ENCODE data around the gene TAF6.
A peak's percentile ranks its signal among the peaks of the same experiment; 100 is the strongest.

The TAF6 gene

DNA sequence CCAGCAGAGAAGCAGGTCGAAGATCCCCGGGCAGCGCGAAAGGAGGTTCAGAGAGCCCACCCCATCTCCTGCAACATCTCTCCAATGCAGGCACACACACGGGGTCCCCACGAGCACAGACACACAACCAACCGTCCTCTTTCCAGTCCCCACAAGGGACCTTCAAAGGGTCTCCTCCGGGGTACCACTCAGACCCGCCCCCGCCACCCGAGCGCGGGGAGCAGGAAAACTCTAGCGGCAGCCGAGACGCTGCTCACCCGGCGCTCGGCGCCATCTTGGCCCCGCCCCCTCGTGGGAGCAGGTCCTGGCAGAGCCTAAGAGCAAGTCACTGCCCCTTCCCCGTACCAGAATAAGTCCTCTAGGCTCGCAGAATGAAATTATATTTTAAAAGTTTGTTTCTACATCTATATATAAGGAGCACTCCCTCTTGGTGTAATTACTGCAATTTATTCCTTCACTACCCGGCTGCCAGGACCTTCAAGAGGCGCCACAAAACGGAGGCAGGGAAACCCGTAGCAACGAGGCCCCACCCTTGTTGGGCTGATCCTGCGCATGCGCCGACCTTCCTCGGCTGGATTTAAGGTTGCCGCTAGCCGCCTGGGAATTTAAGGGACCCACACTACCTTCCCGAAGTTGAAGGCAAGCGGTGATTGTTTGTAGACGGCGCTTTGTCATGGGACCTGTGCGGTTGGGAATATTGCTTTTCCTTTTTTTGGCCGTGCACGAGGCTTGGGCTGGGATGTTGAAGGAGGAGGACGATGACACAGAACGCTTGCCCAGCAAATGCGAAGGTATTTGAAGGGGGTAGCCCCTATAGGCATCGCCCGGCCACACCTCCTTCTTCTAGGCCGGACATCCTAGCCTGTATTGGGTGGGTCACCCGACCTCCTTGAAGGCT is at the start of gene TAF6, which contains the start of gene CNPY4:
TAF6 (minus strand) TSS at position 287 of the 898 bp plus-strand sequence. CDS start 5,149 bp downstream, outside the sequence.
CNPY4 (plus strand) TSS at position 563 of the 898 bp plus-strand sequence; CDS start at position 674, 111 bp downstream.
- peak; percentile 98 for DNase-seq (ENCODE audit: low spot score)

DNA sequence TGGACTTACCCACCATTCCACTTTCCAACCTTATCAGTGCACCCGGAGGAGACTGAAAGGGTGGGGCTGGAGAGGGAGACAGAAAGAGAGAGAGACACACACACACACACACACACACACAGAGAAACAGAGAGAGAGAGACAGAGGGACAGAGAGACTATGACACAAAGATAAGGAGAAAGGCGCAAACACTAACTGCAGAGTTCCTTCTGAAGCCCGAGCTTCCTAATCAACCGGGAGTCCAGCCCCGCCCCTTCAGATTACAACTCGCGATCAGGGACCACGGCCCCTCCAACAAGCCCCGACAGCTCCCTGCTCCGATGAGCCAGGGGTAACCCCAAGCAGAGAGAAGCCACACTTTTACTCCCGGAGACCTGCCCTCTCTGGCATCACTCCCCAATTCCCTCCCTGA is 48.8 kb upstream of the TAF6 start:
- DNase-seq (ENCODE audit: low spot score), result no peak

DNA sequence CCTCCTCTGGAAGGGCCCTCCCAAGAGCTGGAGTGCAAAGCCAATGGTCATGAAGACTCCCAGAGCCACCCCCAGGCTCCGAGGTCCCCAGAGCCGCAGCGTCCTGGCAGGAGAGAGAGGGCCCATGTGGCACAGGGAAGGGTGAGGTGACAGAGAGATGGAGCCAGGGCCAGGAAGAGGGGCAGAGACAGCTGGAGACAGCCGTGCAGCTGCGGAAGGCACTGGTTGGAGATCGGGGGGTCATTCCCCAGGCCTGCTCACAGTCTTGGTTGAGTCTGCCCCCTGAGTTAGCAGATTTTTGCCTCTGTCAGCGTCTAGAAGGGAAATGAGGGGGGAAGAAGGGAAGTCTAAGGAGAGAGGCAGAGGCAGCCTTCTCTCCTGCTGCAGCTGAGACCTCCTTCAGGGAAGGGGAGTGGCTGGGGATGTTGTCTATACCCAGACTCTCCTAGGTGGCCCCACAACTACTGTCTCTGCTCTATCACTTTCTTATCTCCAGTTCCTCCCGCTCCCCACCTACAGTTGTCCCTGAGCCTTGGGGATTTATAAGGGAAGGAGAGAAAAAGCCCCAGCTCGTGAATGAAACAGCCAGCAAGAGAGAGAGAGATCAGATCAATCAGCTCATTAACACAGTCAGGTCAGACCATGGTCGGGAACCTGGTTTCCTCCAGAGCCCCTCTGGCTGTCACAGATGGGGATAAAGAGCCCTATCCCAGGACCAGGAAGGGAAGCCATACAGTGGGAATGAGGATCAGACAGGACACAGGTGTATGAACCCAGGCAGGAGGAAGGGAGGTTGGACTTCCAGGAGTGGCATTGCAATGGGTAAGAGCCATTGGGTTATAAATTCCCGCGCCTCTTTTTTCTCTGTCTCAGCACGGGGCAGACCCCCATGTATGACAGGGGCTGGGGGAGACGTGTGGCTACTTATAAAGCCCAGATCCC is 48.1 kb upstream of the TAF6 start:
- no peak for DNase-seq (ENCODE audit: low spot score)

DNA sequence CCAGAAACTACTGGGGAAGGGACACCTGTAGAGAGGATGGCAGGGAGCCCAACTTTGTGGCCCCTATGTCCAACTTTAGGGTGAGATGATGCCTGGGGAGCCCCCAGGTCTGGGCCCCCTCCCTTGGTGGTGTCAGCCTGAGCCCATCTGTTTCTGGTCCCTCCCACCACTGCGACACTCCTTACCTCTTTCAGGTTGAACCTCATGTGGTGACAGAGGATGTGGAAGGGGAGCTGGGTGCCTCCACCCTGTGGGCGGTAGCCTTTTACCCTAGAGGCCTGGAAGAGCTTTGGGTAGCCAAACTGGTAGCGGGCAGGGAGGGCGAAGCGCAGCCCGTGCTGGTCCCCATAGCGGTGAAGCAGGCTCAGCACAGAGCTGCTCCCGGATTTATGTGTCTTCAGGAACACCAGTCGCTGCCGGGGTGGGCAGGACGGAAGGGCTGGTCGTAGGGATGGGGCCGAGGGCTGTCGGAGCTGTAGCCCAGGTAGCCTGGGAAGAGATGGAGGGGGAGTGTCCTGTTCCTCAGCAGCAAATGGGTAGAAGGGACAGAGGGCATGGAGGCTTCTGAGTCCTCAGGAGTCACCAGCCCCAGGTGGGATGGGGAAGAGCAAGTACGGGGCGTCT is 47.3 kb upstream of the TAF6 start:
- no peak for DNase-seq (ENCODE audit: low spot score)

DNA sequence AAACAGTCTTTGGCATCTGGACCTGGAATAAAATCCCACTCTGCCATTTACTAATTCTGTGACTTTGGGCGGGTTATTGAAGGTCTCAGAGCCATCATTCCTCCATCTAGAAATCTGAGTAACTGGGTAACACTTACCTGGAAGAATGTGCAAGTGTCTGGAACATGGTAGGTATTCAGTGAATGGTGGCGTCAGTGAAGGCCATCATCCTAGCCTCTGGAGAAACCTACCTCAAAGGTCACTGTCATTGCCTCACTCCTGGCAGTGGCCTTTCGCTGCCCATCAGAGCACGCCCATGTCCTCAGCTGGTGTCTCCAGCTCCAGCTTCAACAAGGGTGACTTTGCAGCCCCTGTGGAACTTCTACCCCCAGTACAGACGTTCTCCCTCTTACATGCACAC is 44.7 kb upstream of the TAF6 start:
- no peak for DNase-seq (ENCODE audit: low spot score)

DNA sequence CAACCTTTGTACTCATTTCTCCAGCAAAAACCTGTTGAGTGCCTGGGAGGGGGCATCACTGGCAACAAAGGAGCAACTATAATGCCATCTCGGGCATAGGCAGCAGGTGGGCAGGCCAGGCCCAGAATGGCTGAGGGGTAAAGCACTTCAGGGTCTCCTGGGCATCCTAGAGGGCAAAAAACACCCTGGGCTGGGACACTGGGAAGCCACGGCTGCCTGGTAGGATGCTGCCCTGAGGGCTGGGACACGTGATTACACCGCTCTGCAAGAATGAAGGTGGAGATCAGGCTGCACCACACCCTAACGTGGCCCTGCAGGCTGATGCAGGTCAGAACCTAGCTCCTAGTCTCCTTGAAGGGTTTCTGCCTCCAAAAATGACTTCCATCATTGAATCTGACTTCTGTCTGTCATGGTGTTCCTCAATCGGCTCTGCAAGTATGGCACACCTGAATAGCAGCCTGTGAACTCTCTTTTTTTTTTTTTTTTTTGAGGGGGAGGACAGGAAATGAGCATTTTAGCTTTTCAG is 43.9 kb upstream of the TAF6 start:
- DNase-seq (ENCODE audit: low spot score), result no peak

DNA sequence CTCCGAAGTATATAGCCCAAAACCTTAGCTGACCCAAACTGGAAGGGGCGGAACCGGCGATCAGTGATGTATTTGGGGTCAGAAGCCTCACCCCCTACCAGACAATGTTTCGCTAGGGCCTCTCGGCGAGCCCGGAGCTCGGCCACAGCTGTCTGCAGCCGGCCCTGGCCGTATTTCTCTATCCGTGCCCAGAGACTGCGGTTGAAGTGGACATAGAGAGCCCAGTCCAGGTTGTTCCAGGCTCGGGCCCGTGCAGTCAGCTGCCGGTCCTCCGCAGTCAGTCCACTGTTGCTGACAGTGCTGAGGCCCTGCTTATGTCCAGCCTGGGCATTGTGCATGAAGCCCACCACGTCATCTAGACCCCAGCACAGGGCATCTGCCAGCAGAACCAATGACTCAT is 40.9 kb upstream of the TAF6 start:
- no peak for DNase-seq (ENCODE audit: low spot score)

DNA sequence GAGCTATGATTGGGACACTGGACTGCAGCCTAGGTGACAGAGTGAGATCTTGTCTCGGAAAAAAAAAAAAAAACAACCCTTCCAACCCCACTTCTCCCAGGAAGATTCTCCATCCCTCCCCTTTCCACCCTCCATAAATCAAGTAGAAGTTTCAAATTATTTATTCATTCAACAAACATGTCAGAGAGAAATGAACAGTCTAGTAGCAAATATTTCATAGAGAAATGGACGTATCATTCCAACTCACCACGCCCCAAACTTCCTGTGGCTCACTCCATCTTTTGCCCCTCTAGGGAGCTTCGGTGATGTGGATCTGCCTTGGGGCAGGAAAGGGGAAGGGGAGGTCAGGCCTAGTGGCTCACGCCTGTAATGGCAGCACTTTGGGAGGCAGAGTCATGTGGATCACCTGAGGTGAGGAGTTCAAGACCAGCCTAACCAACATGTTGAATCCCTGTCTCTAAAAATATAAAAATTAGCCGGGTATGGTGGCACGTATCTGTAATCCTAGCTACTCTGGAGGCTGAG is 40.0 kb upstream of the TAF6 start:
- no peak for DNase-seq (ENCODE audit: low spot score)

DNA sequence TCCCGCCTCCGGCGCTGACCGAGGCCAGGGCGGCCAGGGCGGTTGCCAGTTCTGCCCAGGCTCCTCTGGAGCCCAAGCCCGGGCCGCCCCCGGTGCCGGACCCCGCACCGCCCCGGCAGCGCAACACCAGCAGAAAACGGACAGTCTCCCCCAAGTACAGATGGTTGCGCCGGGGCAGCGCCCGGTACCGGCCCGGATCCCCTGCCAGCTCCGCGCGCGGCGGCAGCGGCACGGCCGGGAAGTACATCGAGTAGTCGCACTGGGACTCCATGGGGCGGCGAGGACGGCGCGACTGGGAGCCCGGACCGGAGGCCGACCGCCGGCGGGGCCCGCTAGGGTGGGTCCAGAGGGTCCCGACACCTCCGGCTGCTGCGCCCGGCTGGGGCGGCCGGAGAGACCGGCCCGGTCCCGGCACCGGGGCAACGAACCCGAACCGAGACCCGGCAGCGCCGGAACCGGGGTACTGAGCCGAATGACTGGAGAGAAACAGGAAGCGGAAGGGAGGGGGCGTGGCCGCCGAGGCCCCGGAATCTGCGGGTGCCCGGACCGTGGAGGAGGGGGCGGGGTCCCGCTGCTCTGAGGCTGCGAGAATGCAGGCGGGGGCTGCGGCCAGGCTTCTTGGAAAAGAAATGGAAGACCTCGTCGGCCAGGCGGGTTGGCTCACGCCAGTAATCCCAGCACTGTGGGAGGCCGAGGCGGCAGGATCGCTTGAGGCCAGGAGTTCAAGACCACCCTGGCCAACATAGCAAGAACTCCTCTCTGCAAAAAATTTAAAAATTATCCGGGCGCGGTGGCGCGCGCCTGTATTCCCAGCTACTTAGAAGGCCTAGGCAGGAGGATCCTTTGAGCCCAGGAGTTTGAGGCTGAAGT is 39.3 kb upstream of the TAF6 start, which contains the start of gene TRAPPC14:
TRAPPC14 (minus strand) TSS at position 495 of the 870 bp plus-strand sequence; CDS start at position 271, 224 bp downstream.
- DNase-seq (ENCODE audit: low spot score), result peak; percentile 98

DNA sequence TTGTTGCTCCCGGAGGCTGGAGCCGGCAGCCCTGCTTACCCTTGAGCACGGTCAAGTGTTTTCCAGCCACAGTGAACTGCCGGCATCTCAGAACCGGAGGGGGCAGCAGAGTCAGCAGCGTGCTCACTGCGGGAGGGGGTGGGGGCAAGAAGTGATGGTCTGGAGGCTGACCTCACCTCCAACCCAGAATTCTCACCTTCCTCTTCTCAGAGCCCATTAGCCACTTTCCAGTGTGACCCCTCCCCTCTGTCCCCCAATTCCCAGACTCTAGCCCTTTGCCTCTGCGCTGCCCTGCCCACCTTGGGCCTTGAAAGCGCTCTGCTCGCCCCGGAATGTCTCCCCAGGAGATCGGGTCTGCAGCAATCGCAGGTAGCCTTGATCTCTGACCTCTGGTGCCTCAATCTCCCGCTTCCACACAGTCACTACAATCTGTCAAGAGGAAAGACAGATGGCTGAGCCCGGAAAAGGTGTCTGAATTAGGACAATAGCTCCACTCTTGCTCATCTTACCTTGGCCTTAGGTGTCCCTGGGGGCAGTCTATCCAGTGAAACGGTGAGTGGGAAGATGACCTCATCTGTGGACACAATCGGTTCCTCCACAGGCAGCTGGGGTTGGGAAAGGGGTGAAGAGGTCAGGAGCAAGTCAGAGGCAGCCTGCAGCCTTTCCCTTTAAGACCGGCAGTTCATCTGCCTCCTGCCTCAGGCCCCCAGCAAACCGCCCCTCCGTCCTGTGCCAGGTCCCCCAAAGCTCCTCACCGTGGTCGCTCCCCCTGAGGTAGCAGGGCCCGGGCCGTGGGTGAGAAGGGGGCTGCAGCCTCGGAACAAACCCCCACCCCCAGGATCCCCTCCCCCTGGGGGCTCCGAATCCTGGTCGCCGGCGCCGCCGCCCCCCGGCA is 38.4 kb upstream of the TAF6 start:
- peak; percentile 52 for DNase-seq (ENCODE audit: low spot score)

DNA sequence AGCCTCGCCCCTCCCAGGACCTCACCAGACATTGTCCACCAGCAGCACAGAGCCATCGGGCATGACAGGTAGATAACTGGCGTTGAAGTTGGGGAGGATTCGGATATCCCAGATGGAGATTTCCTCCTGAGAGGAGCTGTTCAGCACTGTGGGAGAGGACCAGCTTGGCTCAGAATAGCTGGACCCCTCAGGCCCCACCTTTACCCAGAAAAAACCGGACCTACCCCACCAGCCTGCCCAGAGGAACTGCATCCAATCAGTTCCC is 37.8 kb upstream of the TAF6 start:
- DNase-seq (ENCODE audit: low spot score), result no peak

DNA sequence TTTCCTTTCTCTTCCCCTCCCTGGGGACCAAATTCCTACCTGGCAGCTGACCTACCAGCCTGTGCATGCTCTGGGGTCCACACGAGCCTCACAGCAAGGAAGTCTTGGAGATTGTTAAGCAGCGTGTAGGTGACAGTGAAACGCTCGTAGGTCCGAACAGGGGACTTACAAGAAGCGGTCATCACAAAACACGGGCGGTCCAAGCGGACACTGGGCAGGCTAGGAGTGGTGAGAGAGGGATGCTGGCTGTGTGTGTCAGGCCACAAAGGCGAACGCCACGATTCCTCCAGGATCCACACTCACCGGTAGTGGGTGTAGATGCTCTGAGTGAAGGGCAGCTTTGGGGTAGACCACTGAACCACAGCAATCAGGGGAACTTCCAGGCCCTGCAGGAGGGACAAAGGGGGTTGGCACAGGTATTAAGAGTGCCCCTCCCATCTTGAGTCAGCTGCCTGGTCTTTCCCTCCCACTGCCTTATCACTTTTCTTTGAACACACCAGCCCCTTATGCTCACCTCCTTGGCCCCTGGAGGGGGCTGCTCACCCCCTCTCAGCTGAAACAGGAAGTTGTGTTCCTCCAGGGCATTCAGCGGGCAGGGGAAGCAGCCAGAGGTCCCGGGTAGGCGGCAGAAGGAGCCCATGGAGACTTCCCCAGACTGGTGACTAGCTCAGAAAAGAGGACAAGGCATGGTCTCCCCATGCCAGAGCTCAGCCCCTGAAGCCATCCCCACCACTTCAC is 37.3 kb upstream of the TAF6 start:
- DNase-seq (ENCODE audit: low spot score), result no peak

DNA sequence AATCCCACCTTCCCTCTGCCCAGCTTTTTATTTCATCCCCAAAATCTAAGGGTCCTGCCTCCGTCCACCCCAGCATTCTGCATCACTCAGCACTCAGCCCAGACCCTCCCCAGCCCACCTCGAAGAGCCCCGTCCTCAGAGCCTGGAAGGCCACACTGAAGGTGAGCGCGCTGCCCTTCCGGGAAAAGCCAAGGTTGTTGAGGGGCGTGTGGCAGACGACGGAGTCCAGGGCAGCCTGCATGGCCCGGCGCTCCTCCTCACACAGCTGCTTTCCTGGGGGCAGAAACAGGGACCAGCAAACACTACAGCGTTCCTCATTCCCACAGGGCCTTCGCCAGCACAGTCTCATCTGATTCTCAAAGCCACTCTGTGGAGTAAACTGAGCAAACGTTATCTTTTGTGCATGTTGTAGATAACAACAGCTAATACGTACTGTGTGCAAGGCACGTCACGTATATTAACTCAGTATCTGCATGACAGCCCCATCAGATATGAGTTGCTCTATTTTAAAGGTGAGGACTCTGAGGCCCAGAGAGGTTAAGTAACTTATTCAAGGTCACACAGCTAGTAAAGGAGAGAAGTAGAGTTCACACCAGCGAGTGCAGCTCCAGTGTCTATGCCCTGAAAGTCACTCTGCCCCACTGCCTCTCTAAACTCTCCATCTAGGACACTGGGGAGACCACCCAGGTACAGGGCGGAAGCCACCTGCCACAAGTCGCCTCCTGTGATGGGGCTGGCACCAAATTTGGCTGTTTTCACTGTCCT is 36.6 kb upstream of the TAF6 start:
- DNase-seq (ENCODE audit: low spot score), result no peak

DNA sequence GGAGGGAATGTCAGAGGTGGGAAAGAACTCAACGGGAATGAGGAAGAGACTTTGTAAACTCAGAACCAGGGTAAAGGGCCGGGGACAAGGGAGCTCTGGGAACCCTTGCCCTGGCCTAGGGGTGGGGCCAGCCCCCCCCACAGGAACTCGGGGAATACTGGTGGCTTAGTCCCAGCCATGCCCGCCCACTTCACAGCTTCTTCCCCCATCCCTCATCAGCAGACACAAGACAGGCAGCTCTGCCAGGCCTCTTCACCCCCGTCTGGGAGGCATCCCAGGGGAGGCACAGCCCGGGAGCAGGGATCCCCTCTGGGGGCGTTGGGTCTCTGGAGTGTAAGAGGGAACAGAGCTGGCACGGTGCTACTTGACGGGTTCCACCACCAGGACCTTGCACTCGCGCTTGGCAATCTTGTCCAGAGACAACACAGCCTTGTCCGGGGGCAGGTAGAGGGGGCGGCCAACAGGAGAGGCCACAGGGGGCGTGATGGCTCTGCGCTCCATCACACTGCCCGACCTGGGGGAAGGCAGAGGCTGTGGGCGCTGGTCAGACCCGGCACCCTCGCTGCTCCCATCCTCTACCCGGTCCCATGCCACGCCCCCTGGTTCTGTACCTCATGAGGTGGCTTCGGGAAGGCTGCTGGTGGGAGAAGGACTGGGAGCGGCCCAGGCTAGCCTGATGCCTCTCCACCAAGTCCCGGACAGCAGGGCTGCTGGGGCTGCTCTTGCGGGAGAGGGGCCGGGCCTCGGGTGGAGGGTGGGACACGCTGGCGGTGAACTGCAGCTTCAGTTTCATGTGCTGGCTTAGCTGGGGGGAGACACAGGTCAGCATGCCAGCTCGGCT is 35.7 kb upstream of the TAF6 start:
- DNase-seq (ENCODE audit: low spot score), result no peak

DNA sequence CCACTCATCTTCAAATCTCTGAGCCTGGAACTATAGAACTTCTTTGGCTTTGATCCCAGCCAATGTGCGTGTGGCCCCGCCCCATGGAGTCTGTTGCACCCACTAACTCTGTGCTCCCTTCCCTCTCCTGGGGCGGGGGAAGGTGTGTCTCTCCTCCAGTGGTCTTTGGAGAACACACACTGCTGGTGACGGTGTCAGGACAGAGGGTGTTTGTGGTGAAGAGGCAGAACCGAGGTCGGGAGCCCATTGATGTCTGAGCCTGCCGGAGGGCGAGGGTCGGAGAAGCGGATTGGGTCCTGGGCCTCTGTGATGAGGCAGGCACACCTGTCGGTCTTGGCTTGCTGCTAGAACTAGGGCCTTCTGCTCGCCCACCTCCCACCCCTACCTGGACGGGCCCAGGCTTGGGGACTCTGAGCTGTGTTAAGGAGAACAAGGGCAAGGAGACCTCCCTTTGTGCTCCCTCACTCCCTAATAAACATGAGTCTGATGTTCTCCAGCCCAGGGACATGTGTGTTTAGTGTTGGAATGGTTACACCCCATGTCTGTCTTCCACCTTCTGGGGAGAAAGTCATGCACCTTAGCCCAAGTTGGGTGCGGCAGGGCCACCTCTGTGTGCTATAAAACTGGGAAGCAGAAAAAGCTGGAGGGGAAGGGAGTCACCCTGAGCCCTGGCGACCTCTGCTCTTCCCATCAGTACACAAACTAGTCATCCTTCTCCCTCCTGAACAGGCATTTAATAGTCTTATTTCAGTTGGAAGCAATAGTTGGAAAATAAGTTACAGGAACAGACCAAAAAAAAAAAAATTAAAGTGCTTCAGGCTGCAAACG is 34.8 kb upstream of the TAF6 start:
- peak; percentile 18 for DNase-seq (ENCODE audit: low spot score)

DNA sequence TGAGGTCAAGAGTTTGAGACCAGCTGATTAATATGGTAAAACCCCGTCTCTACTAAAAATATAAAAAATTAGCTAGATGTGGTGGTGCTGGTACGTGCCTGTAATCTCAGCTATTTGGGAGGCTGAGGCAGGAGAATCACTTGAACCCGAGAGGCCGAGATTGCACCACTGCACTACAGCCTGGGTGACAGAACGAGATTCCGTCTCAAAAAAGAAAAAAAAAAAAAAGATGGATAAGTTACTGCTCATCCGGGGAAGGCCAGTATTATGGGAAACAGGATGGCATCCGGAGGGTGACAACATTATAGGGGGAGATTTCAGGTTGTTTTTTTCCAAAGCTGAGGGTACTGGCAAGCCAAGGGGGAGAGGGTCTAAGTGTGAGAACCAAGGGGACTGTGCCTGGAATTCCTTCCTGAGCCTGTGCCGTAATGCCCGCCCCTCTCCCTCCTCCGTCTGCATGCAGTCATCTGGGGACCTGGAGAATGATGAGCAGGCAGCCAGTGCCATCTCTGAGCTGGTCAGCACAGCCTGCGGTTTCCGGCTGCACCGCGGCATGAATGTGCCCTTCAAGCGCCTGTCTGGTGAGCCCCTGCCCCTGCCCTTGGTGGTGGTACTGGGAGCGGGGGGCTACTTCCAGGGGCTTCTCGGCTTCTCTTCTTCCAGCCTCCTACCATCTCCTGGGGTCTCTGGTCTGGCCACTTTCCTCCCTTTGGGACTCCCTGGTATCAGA is 33.9 kb upstream of the TAF6 start:
- no peak for DNase-seq (ENCODE audit: low spot score)

All from D341Med (cell line).